GM10847 (cell line): ENCODE results near the gene CACNB1.

Experiments used
- POLR2A ChIP-seq: IDR thresholded peaks from 2 replicates; pipeline ENCODE4 v1.6.1; 2011; ENCODE audit not compliant: insufficient read length; ENCODE audit errors: extremely low read depth

CACNB1 gene

GRCh38 chr17:39217734-39218369 is 20.4 kb upstream of the CACNB1 start:
- TF ChIP-seq POLR2A, result no peak

GRCh38 chr17:39213852-39214251 is 16.4 kb upstream of the CACNB1 start:
- no peak for TF ChIP-seq POLR2A

- no peak for TF ChIP-seq POLR2A
Measured at GRCh38 chr17:39212841-39213480, 15.5 kb upstream of the CACNB1 start.

GRCh38 chr17:39212195-39212810 is 14.8 kb upstream of the CACNB1 start:
- no peak for TF ChIP-seq POLR2A

GRCh38 chr17:39210093-39210434 is 12.6 kb upstream of the CACNB1 start:
- TF ChIP-seq POLR2A, result no peak

- no peak for TF ChIP-seq POLR2A
Measured at GRCh38 chr17:39209317-39210092, 12.0 kb upstream of the CACNB1 start.

- TF ChIP-seq POLR2A, result no peak
Measured at GRCh38 chr17:39208893-39209292, 11.4 kb upstream of the CACNB1 start.

GRCh38 chr17:39208136-39208535 is 10.7 kb upstream of the CACNB1 start:
- TF ChIP-seq POLR2A, result no peak

GRCh38 chr17:39205112-39205526 is 7.7 kb upstream of the CACNB1 start:
- TF ChIP-seq POLR2A, result no peak

GRCh38 chr17:39204245-39204644 is 6.8 kb upstream of the CACNB1 start:
- no peak for TF ChIP-seq POLR2A

GRCh38 chr17:39200957-39201510 is 3.6 kb upstream of the CACNB1 start:
- no peak for TF ChIP-seq POLR2A

- TF ChIP-seq POLR2A, result peak; percentile 97
Measured at GRCh38 chr17:39200070-39200879, 2.8 kb upstream of the CACNB1 start, which contains the start of gene RPL19. Gene RPL19, plus strand, starts transcription at chr17:39200283. Its CDS starts 62 bp downstream, at chr17:39200345.

GRCh38 chr17:39199820-39200069 is 2.3 kb upstream of the CACNB1 start:
- TF ChIP-seq POLR2A, result no peak

- no peak for TF ChIP-seq POLR2A
Measured at GRCh38 chr17:39198186-39198566, 707 bp upstream of the CACNB1 start.

- TF ChIP-seq POLR2A, result no peak
Measured at GRCh38 chr17:39196808-39197291, 619 bp downstream of the CACNB1 start.
